ENCODE results near the gene CAV1.

DNA sequence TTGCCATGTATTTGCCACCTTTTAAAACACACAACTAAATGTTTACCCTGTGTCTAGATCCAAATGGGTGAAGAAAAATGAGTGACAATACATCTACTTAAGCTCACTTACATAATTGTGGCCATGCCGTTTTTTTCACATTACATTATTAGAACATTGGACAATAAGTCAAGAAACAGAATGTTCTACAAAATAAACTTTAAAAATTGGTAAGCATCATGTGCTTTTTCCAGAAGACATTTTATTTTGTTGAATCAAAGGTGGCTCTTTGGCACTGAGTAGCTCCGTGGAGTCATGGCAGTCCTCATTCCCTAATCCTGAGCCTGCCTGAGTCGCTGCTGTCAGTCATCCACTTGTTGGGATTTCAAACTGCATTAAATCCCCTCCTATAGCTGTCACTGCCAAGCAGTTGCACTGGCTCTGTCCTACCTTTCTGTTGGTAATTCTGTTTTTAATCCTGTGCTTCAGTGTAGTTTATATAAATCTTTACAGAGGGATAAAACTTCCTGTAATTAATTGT is 32.3 kb downstream of the CAV1 start:
- TF ChIP-seq SMC3 (conservative IDR thresholded peaks at IDR 0.05; ENCODE audit: poor library complexity) = no peak
- TF ChIP-seq, protein P1, sequence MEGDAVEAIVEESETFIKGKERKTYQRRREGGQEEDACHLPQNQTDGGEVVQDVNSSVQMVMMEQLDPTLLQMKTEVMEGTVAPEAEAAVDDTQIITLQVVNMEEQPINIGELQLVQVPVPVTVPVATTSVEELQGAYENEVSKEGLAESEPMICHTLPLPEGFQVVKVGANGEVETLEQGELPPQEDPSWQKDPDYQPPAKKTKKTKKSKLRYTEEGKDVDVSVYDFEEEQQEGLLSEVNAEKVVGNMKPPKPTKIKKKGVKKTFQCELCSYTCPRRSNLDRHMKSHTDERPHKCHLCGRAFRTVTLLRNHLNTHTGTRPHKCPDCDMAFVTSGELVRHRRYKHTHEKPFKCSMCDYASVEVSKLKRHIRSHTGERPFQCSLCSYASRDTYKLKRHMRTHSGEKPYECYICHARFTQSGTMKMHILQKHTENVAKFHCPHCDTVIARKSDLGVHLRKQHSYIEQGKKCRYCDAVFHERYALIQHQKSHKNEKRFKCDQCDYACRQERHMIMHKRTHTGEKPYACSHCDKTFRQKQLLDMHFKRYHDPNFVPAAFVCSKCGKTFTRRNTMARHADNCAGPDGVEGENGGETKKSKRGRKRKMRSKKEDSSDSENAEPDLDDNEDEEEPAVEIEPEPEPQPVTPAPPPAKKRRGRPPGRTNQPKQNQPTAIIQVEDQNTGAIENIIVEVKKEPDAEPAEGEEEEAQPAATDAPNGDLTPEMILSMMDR (IDR thresholded peaks at IDR 0.05; ENCODE audit: poor library complexity, severe bottlenecking) = no peak
